CD14-positive monocyte (primary cell): ENCODE results near the gene MGLL. TPM values are rescaled to one million over a fixed set of nuclear protein-coding genes. Genes with fewer than 3 reads are reported as not detected.

Experiments used
- DNase-seq, 3 donors: peaks; one replicate each; pipeline ENCODE4 v3.0.0-alpha.2; 2011 to 2022
- H2AFZ ChIP-seq: 2 replicates; pipeline ENCODE4 v1.6.0; 2012; ENCODE audit warnings: mild to moderate bottlenecking, low read depth, low read length, inconsistent platforms; ENCODE audit not compliant: insufficient read depth, poor library complexity, severe bottlenecking
- H3K27ac ChIP-seq, 2 donors: 1 replicate in 1 of 2; 2 replicates in 1 of 2; pipeline ENCODE4 v1.5.1; 2012 to 2013; ENCODE audit warnings: low read length in 2 of 2, control low read depth in 1 of 2, inconsistent platforms in 1 of 2, low read depth in 1 of 2, mild to moderate bottlenecking in 1 of 2
- H3K27me3 ChIP-seq, 2 donors: one replicate each; pipeline versions ENCODE4 v1.6.0 to v1.6.1; 2011 to 2013; ENCODE audit warnings: low read length in 2 of 2; ENCODE audit not compliant: control insufficient read depth in 2 of 2, insufficient read depth in 2 of 2
- H3K36me3 ChIP-seq, 2 donors: replicated peaks in 1 of 2; 1 replicate in 1 of 2; 2 replicates in 1 of 2; pipeline versions ENCODE4 v1.5.1 to v1.6.1; 2012 to 2013; ENCODE audit warnings: low read length in 2 of 2, control low read depth in 1 of 2, inconsistent platforms in 1 of 2, mild to moderate bottlenecking in 1 of 2; ENCODE audit not compliant: insufficient read depth in 2 of 2, control insufficient read depth in 1 of 2
- H3K4me1 ChIP-seq, 2 donors: 1 replicate in 1 of 2; 2 replicates in 1 of 2; pipeline versions ENCODE4 v1.5.1 to v1.6.1; 2012 to 2013; ENCODE audit warnings: low read length in 2 of 2, control low read depth in 1 of 2, inconsistent platforms in 1 of 2, mild to moderate bottlenecking in 1 of 2, moderate library complexity in 1 of 2; ENCODE audit not compliant: insufficient read depth in 2 of 2, control insufficient read depth in 1 of 2
- H3K4me2 ChIP-seq: replicated peaks from 2 replicates; pipeline ENCODE3; 2012; ENCODE audit warnings: low read length, moderate library complexity, mild to moderate bottlenecking; ENCODE audit not compliant: poor library complexity, severe bottlenecking; ENCODE audit errors: extremely low read depth
- H3K4me3 ChIP-seq, 3 experiments: fragments of 200-600 bp in 1 of 3; sonication (generic) in 1 of 3; replicated peaks in 1 of 3; 1 replicate in 2 of 3; 2 replicates in 1 of 3; pipeline ENCODE4 v1.5.1; 2011 to 2013; ENCODE audit warnings: low read length in 3 of 3, mild to moderate bottlenecking in 3 of 3, control low read depth in 2 of 3, low read depth in 2 of 3, inconsistent platforms in 1 of 3, moderate library complexity in 1 of 3
- H3K79me2 ChIP-seq: 2 replicates; pipeline ENCODE4 v1.6.0; 2012; ENCODE audit warnings: mild to moderate bottlenecking, control low read depth, inconsistent platforms, low read length, moderate library complexity; ENCODE audit not compliant: insufficient read depth
- H3K9ac ChIP-seq: 2 replicates; pipeline ENCODE4 v1.6.0; 2017; ENCODE audit warnings: low read length, mild to moderate bottlenecking; ENCODE audit not compliant: insufficient read depth, poor library complexity, severe bottlenecking
- H3K9me3 ChIP-seq, 2 donors: replicated peaks in 1 of 2; 1 replicate in 1 of 2; 2 replicates in 1 of 2; pipeline versions ENCODE4 v1.5.1 to v1.6.1; 2012 to 2013; ENCODE audit warnings: low read length in 2 of 2, control low read depth in 1 of 2; ENCODE audit not compliant: control insufficient read depth in 1 of 2, insufficient read depth in 1 of 2
- H4K20me1 ChIP-seq: 2 replicates; pipeline ENCODE4 v1.6.0; 2012; ENCODE audit warnings: mild to moderate bottlenecking, low read length, control low read depth, moderate library complexity; ENCODE audit not compliant: insufficient read depth
- H3K27ac Mint-ChIP-seq, 7 donors: one replicate each; pipeline ENCODE4 v1.8.0; 2020; ENCODE audit warnings: mild to moderate bottlenecking in 7 of 7, mixed read lengths in 7 of 7, moderate library complexity in 6 of 7, inconsistent platforms in 2 of 7
- H3K27me3 Mint-ChIP-seq, 3 donors: one replicate each; pipeline ENCODE4 v1.8.0; 2021 to 2022; ENCODE audit warnings: low read depth in 3 of 3, mild to moderate bottlenecking in 3 of 3, mixed read lengths in 3 of 3, moderate library complexity in 3 of 3, inconsistent platforms in 1 of 3
- H3K36me3 Mint-ChIP-seq, 2 donors: one replicate each; pipeline ENCODE4 v1.8.0; 2020; ENCODE audit warnings: mixed read lengths in 2 of 2, inconsistent platforms in 1 of 2, mild to moderate bottlenecking in 1 of 2
- H3K4me1 Mint-ChIP-seq: one replicate; pipeline ENCODE4 v1.8.0; 2020; ENCODE audit warnings: mild to moderate bottlenecking, mixed read lengths
- H3K4me3 Mint-ChIP-seq, 2 donors: one replicate each; pipeline ENCODE4 v1.8.0; 2020; ENCODE audit warnings: mild to moderate bottlenecking in 2 of 2, mixed read lengths in 2 of 2, moderate library complexity in 1 of 2
- H3K9me3 Mint-ChIP-seq, 7 donors: one replicate each; pipeline ENCODE4 v1.8.0; 2020 to 2022; ENCODE audit warnings: mixed read lengths in 7 of 7, mild to moderate bottlenecking in 6 of 7, moderate library complexity in 6 of 7, inconsistent platforms in 2 of 7
- CTCF ChIP-seq: fragments of 200-600 bp; IDR thresholded peaks from one replicate; pipeline ENCODE4 v1.8.0; 2022; ENCODE audit warnings: antibody characterized with exemption, mild to moderate bottlenecking
- WGBS: methylation state at CpG from one replicate; pipeline ENCODE4 v1.1.5; 2013; ENCODE audit warnings: missing lambda C conversion rate; ENCODE audit not compliant: insufficient coverage; 5-methylcytosine and 5-hydroxymethylcytosine counted together
- intact Hi-C, 2 donors: fragments of 100-400 bp; cut with micrococcal nuclease; formaldehyde crosslinking; loops; one replicate each; pipeline versions ENCODE4 v1.15.0 to v1.15.1; 2023
- polyA plus RNA-seq, 3 donors: library from polyadenylated mRNA; depleted of rRNA in 1 of 3; unstranded in 2 of 3; stranded (reverse) in 1 of 3; fragments of 300-500 nt in 2 of 3; fragments of >200 nt in 1 of 3; fragmentation: Illumina TruSeq in 2 of 3; gene quantifications; 1 replicate in 2 of 3; 2 replicates in 1 of 3; pipeline ENCODE4 v1.2.3, GENCODE V29; 2012 to 2021

The MGLL gene
- polyA plus RNA-seq, 3 donors: 4.4 to 10.0 (median 6.4) TPM

- H3K27me3 ChIP-seq: no peaks in the 10 kb centered on the region
- peaks cover 26 to 43% of the 10 kb centered on the region in 2 donors for H3K36me3 ChIP-seq
- H2AFZ ChIP-seq: no peak overlapping the region
- Mint-ChIP-seq H3K4me3 (peak overlapping the region in 1 of 2 donors; percentile 6), H3K36me3 (peaks cover 50 to 63% of the 10 kb centered on the region in 2 donors), H3K9me3 (peaks cover 0 to 8% (median 0%) of the 10 kb centered on the region in 7 donors), H3K27ac (peak overlapping the region in 2 of 7 donors; percentile 6 to 73), H3K27me3 (peaks cover 0 to 3% (median 2%) of the 10 kb centered on the region in 3 donors), H3K4me1 (peaks cover 74% of the 10 kb centered on the region)
- H3K4me2 ChIP-seq: no peak overlapping the region
- peaks cover 30% of the 10 kb centered on the region for H3K79me2 ChIP-seq
- H3K9ac ChIP-seq: no peak overlapping the region
- intact Hi-C loops: loop anchor here (5.0 to 10.0 kb wide), 4 partner anchors 74 to 398 kb away; partner anchors contain the start of gene SEC61A1 (in 1 of the 2)
- H3K4me3 ChIP-seq: no peak overlapping the region
- peaks cover 49 to 75% of the 10 kb centered on the region in 2 donors for H3K4me1 ChIP-seq
- H3K27ac ChIP-seq: no peak overlapping the region
- DNase-seq: peak in 1 of 3 donors; percentile 2
- H3K9me3 ChIP-seq: peaks cover 0 to 8% of the 10 kb centered on the region in 2 donors
- no peak for TF ChIP-seq CTCF
- peaks cover 48% of the 10 kb centered on the region for H4K20me1 ChIP-seq
- 86% methylated on average over 1 of the region's 4 CpGs for WGBS
These were observed 145.9 kb downstream of the MGLL start for GRCh38 chr3:127676456-127676855.

- DNase-seq: peak in 1 of 3 donors; percentile 2
- Mint-ChIP-seq H3K4me1 (peaks cover 72% of the 10 kb centered on the region), H3K9me3 (peaks cover 0 to 8% (median 0%) of the 10 kb centered on the region in 7 donors), H3K27me3 (peaks cover 0 to 3% (median 1%) of the 10 kb centered on the region in 3 donors), H3K4me3 (no peak overlapping the region), H3K36me3 (peaks cover 48 to 63% of the 10 kb centered on the region in 2 donors), H3K27ac (peak overlapping the region in 2 of 7 donors; percentile 46 to 73)
- no peak overlapping the region for H3K4me2 ChIP-seq
- peaks cover 48% of the 10 kb centered on the region for H4K20me1 ChIP-seq
- H3K36me3 ChIP-seq: peaks cover 26 to 43% of the 10 kb centered on the region in 2 donors
- peaks cover 0 to 8% of the 10 kb centered on the region in 2 donors for H3K9me3 ChIP-seq
- no peak overlapping the region for H3K4me3 ChIP-seq
- H3K9ac ChIP-seq: no peak overlapping the region
- H2AFZ ChIP-seq: no peak overlapping the region
- no peaks in the 10 kb centered on the region for H3K27me3 ChIP-seq
- TF ChIP-seq CTCF: no peak
- H3K4me1 ChIP-seq: peaks cover 51 to 78% of the 10 kb centered on the region in 2 donors
- intact Hi-C loops: loop anchor here (5.0 to 10.0 kb wide), 4 partner anchors 74 to 399 kb away; partner anchors contain the start of gene SEC61A1 (in 1 of the 2)
- H3K27ac ChIP-seq: no peak overlapping the region
- over 99% methylated on average over 27 of the region's 29 CpGs for WGBS
- peaks cover 30% of the 10 kb centered on the region for H3K79me2 ChIP-seq
These were observed 146.5 kb downstream of the MGLL start for GRCh38 chr3:127675651-127676391.
